Neural progenitor cell (in vitro differentiated cells): ENCODE data around the gene NRN1L.

ENCODE experiments used
- CTCF ChIP-seq: fragments of 200-600 bp; sonication (generic); IDR thresholded peaks from 2 replicates; pipeline ENCODE4 v1.5.1; 2017; ENCODE audit warnings: antibody characterized with exemption, mild to moderate bottlenecking
- EZH2phosphoT487 ChIP-seq: fragments of 200-600 bp; sonication (generic); IDR thresholded peaks from 2 replicates; pipeline ENCODE4 v1.6.1; 2017; ENCODE audit warnings: antibody characterized with exemption

- TF ChIP-seq CTCF, result no peak
- TF ChIP-seq EZH2phosphoT487, result no peak
Measured at GRCh38 chr16:67932462-67932840, 47.8 kb downstream of the NRN1L start.
